Measurements from ENCODE around the gene VSTM1. TPM values are rescaled to one million over a fixed set of nuclear protein-coding genes. Genes with fewer than 3 reads are reported as not detected.

The VSTM1 gene
- total RNA-seq, 1 donor from 2014 or later: 1.1 TPM

- peaks cover 25% of the 10 kb centered on the region for H3K27me3 ChIP-seq
- TF ChIP-seq CTCF (IDR thresholded peaks at IDR 0.05): no peak
- DNase-seq: no peak
- H3K4me3 ChIP-seq: no peak overlapping the region
- intact Hi-C loops (cut with DNase I): no loop called here
- no peaks in the 10 kb centered on the region for H3K9me3 ChIP-seq
- no peak overlapping the region for H3K27ac ChIP-seq
- no peaks in the 10 kb centered on the region for H3K36me3 ChIP-seq
- H3K4me1 ChIP-seq: no peaks in the 10 kb centered on the region
- no peak for ATAC-seq
Measured at GRCh38 chr19:54014920-54015560, 48.7 kb downstream of the VSTM1 start.

- Histone ChIP-seq H3K36me3 (no peaks in the 10 kb centered on the region), H3K4me3 (no peak overlapping the region), H3K27ac (no peak overlapping the region), H3K27me3 (peaks cover 26% of the 10 kb centered on the region), H3K9me3 (no peaks in the 10 kb centered on the region), H3K4me1 (no peaks in the 10 kb centered on the region)
- ATAC-seq (no peak), DNase-seq (no peak)
- intact Hi-C loops (cut with DNase I): no loop called here
- TF ChIP-seq CTCF (IDR thresholded peaks at IDR 0.05): no peak
Measured at GRCh38 chr19:54013866-54014265, 49.8 kb downstream of the VSTM1 start.

- no peak for ATAC-seq
Measured at GRCh38 chr19:54011507-54012211, 52.0 kb downstream of the VSTM1 start.

GRCh38 chr19:54010474-54010873 lies 53.2 kb downstream of the VSTM1 start:
- Histone ChIP-seq H3K36me3 (no peaks in the 10 kb centered on the region), H3K27ac (no peak overlapping the region), H3K4me3 (no peak overlapping the region), H3K4me1 (no peaks in the 10 kb centered on the region), H3K27me3 (peaks cover 26% of the 10 kb centered on the region), H3K9me3 (no peaks in the 10 kb centered on the region)
- DNase-seq: no peak
- intact Hi-C loops (cut with DNase I): no loop called here
- TF ChIP-seq CTCF (IDR thresholded peaks at IDR 0.05): no peak
- ATAC-seq: no peak

More at GRCh38 chr19:54011507-54012211, 52.0 kb downstream of the VSTM1 start:
- Histone ChIP-seq H3K36me3 (no peaks in the 10 kb centered on the region), H3K4me1 (no peaks in the 10 kb centered on the region), H3K27me3 (peaks cover 26% of the 10 kb centered on the region), H3K27ac (no peak overlapping the region), H3K9me3 (no peaks in the 10 kb centered on the region), H3K4me3 (no peak overlapping the region)
- DNase-seq: no peak
- intact Hi-C loops (cut with DNase I): no loop called here
- TF ChIP-seq CTCF (IDR thresholded peaks at IDR 0.05): no peak

- ATAC-seq (no peak), DNase-seq (no peak)
- Histone ChIP-seq H3K9me3 (no peaks in the 10 kb centered on the region), H3K36me3 (no peaks in the 10 kb centered on the region), H3K27me3 (peaks cover 31% of the 10 kb centered on the region), H3K27ac (no peak overlapping the region), H3K4me3 (no peak overlapping the region), H3K4me1 (no peaks in the 10 kb centered on the region)
- intact Hi-C loops (cut with DNase I): no loop called here
- TF ChIP-seq CTCF (IDR thresholded peaks at IDR 0.05): no peak
Measured at GRCh38 chr19:54009440-54009839, 54.3 kb downstream of the VSTM1 start.

All from upper lobe of right lung (tissue), 1 donor.